K562 (cell line): ENCODE results near the gene PRRT1. TPM values are rescaled to one million over a fixed set of nuclear protein-coding genes. Genes with fewer than 3 reads are reported as not detected.
A peak's percentile ranks its signal among the peaks of the same experiment; 100 is the strongest.

ENCODE experiments used
- CCAR2 ChIP-seq: fragments of 200-400 bp; formaldehyde crosslinking; IDR thresholded peaks from 2 replicates; pipeline ENCODE4 v1.6.1; 2017; ENCODE audit warnings: mild to moderate bottlenecking, low read depth, low read length
- DPF2 ChIP-seq: fragments of 450-650 bp; IDR thresholded peaks from 2 replicates; pipeline ENCODE4 v1.6.1; 2016
- HDAC1 ChIP-seq, 2 experiments: fragments of 450-650 bp; IDR thresholded peaks; 2 replicates each; pipeline ENCODE4 v1.6.1; 2016 to 2017; ENCODE audit warnings: inconsistent platforms in 1 of 2, mild to moderate bottlenecking in 1 of 2, moderate library complexity in 1 of 2
- PHF20 ChIP-seq: fragments of 450-650 bp; IDR thresholded peaks from 2 replicates; pipeline ENCODE4 v1.6.1; 2018; ENCODE audit not compliant: partially characterized antibody
- TCF7 ChIP-seq: sonication (generic); IDR thresholded peaks from 2 replicates; pipeline ENCODE4 v1.6.1; 2016; ENCODE audit warnings: antibody characterized with exemption, borderline replicate concordance
- ZBED1 ChIP-seq: IDR thresholded peaks from 2 replicates; pipeline ENCODE4 v1.6.1; 2014
- polyA plus RNA-seq, 8 experiments: library from polyadenylated mRNA; depleted of rRNA in 4 of 8; stranded (reverse) in 5 of 8; unstranded in 3 of 8; fragments of >200 nt; fragmentation: Nextera tagmentation in 2 of 8; fragmentation: Illumina TruSeq in 1 of 8; extraction: Ambion mirVana in 2 of 8; extraction: Trizol in 1 of 8; gene quantifications; 2 replicates each; pipeline versions ENCODE4 v1.2.1 to v1.2.3, GENCODE V29; 2011 to 2014; ENCODE audit warnings: inconsistent platforms in 1 of 8, missing spikeins in 1 of 8
- total RNA-seq, 7 experiments: library from RNA; depleted of rRNA in 6 of 7; stranded (reverse); fragments of >200 nt in 6 of 7; fragmentation: Illumina TruSeq in 2 of 7; extraction: Trizol in 2 of 7; gene quantifications; 2 replicates each; pipeline versions ENCODE4 v1.2.1 to v1.2.3, GENCODE V29; 2011 to 2021; ENCODE audit warnings: low replicate concordance in 1 of 7
- TF ChIP-seq, protein P1 (sequence below), 2 experiments: fragments of 450-650 bp in 1 of 2; sonication (generic) in 1 of 2; formaldehyde crosslinking in 1 of 2; IDR thresholded peaks; 2 replicates each; pipeline versions ENCODE4 v1.7.1 to v1.9.0; 2016 to 2022; ENCODE audit warnings: inconsistent platforms in 1 of 2, mild to moderate bottlenecking in 1 of 2, missing genetic modification reagents in 1 of 2
- TF ChIP-seq, protein P2 (sequence below): fragments of 450-650 bp; formaldehyde crosslinking; IDR thresholded peaks from 2 replicates; pipeline ENCODE4 v1.4.0; 2020; ENCODE audit warnings: mild to moderate bottlenecking, moderate library complexity

The PRRT1 gene
- total and polyA plus RNA-seq, 9 of the 15 experiments (the other 6 are each of a cell fraction or from before 2014, with no cell fraction given): 0.14 to 3.5 (median 0.41) TPM

DNA sequence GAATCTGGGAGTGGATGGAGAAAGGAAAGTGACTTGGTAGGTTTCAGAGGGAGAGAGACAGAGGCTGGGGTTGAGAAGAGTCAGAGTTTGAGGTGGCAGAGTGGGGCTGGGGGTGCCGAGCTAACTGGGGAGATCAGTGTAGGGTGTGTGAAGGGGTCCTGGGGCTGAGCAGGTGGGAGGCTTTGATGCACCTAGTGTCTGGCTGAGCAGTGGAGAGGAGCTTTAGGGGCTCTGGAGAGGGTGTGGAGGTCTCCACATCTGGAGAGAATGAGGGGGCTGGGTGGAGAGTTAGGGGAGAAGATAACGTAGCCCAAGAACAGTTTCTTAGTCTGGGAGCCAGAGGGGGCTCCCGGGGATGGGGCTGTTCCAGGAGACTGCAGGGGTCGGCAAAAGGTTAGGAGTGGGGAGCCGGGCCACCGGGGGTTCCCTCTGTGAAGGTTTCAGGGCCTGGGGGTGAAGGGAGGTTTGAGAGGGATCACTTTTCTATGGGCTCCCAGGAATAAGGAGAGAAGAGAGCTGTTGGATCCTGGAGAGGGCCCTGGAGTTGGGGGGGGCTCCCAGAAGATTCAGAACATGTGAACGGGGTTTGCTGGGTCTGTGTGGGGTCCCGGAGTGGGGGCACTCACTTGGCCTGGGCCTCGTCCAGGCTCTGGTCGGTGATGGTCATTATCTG, 37.5 kb upstream of the PRRT1 start (continued):
- TF ChIP-seq, protein P1, sequence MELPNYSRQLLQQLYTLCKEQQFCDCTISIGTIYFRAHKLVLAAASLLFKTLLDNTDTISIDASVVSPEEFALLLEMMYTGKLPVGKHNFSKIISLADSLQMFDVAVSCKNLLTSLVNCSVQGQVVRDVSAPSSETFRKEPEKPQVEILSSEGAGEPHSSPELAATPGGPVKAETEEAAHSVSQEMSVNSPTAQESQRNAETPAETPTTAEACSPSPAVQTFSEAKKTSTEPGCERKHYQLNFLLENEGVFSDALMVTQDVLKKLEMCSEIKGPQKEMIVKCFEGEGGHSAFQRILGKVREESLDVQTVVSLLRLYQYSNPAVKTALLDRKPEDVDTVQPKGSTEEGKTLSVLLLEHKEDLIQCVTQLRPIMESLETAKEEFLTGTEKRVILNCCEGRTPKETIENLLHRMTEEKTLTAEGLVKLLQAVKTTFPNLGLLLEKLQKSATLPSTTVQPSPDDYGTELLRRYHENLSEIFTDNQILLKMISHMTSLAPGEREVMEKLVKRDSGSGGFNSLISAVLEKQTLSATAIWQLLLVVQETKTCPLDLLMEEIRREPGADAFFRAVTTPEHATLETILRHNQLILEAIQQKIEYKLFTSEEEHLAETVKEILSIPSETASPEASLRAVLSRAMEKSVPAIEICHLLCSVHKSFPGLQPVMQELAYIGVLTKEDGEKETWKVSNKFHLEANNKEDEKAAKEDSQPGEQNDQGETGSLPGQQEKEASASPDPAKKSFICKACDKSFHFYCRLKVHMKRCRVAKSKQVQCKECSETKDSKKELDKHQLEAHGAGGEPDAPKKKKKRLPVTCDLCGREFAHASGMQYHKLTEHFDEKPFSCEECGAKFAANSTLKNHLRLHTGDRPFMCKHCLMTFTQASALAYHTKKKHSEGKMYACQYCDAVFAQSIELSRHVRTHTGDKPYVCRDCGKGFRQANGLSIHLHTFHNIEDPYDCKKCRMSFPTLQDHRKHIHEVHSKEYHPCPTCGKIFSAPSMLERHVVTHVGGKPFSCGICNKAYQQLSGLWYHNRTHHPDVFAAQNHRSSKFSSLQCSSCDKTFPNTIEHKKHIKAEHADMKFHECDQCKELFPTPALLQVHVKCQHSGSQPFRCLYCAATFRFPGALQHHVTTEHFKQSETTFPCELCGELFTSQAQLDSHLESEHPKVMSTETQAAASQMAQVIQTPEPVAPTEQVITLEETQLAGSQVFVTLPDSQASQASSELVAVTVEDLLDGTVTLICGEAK (IDR thresholded peaks at IDR 0.05): peak; percentile 54
- TF ChIP-seq, protein P1 (CRISPR knock-in tag; IDR thresholded peaks at IDR 0.05): no peak
- TF ChIP-seq PHF20 (peak; percentile 15), HDAC1 (IDR thresholded peaks at IDR 0.05) (peak in 1 of 2 experiments; percentile 35; a peak in 1 of 4 replicates), ZBED1 (no peak), CCAR2 (0 out of 2 replicates have a peak, but pooled peaks have one; percentile 81), DPF2 (0 out of 2 replicates have a peak, but pooled peaks have one; percentile 33), TCF7 (no peak)
- TF ChIP-seq, protein P2, sequence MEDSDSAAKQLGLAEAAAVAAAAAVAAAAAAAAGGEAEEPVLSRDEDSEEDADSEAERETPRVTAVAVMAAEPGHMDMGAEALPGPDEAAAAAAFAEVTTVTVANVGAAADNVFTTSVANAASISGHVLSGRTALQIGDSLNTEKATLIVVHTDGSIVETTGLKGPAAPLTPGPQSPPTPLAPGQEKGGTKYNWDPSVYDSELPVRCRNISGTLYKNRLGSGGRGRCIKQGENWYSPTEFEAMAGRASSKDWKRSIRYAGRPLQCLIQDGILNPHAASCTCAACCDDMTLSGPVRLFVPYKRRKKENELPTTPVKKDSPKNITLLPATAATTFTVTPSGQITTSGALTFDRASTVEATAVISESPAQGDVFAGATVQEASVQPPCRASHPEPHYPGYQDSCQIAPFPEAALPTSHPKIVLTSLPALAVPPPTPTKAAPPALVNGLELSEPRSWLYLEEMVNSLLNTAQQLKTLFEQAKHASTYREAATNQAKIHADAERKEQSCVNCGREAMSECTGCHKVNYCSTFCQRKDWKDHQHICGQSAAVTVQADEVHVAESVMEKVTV (CRISPR knock-in tag): no peak
